Measurements from ENCODE around the gene MINPP1. TPM values are rescaled to one million over a fixed set of nuclear protein-coding genes. Genes with fewer than 3 reads are reported as not detected.

Gene MINPP1
- total RNA-seq, 1 experiment from 2014 or later = 12.3 TPM

GRCh38 chr10:87532696-87533095 lies 28.0 kb downstream of the MINPP1 start:
- H3K27me3 Mint-ChIP-seq (ENCODE audit: insufficient read depth, unreplicated experiment) = no peaks in the 10 kb centered on the region
- POLR2A ChIA-PET = interaction anchor here (1.0 kb wide), 1 partner anchor 92 kb away, joined by 4 read pairs; no protein-coding TSS in a partner anchor
- H3K36me3 Mint-ChIP-seq (ENCODE audit: insufficient read depth, unreplicated experiment) = peaks cover 12% of the 10 kb centered on the region
- no peak for DNase-seq (ENCODE audit: unreplicated experiment)
- H3K9me3 Mint-ChIP-seq (ENCODE audit: unreplicated experiment) = no peaks in the 10 kb centered on the region
- no peak overlapping the region for H3K27ac Mint-ChIP-seq (ENCODE audit: low read depth, unreplicated experiment)
- no peaks in the 10 kb centered on the region for H3K4me1 Mint-ChIP-seq (ENCODE audit: insufficient read depth, unreplicated experiment)
- intact Hi-C loops (cut with micrococcal nuclease) = loop anchor here (1.0 kb wide), 4 partner anchors 124 to 284 kb away; no protein-coding TSS in a partner anchor
- BruUV-seq (replicated peaks) = no TSS peak
- H3K4me3 Mint-ChIP-seq (ENCODE audit: unreplicated experiment) = no peak overlapping the region
- TF ChIP-seq, protein P1, sequence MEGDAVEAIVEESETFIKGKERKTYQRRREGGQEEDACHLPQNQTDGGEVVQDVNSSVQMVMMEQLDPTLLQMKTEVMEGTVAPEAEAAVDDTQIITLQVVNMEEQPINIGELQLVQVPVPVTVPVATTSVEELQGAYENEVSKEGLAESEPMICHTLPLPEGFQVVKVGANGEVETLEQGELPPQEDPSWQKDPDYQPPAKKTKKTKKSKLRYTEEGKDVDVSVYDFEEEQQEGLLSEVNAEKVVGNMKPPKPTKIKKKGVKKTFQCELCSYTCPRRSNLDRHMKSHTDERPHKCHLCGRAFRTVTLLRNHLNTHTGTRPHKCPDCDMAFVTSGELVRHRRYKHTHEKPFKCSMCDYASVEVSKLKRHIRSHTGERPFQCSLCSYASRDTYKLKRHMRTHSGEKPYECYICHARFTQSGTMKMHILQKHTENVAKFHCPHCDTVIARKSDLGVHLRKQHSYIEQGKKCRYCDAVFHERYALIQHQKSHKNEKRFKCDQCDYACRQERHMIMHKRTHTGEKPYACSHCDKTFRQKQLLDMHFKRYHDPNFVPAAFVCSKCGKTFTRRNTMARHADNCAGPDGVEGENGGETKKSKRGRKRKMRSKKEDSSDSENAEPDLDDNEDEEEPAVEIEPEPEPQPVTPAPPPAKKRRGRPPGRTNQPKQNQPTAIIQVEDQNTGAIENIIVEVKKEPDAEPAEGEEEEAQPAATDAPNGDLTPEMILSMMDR (IDR thresholded peaks at IDR 0.05; ENCODE audit: unreplicated experiment) = no peak
- CTCF ChIA-PET = interaction anchor here (0.6 to 2.5 kb wide), 9 partner anchors 10 to 586 kb away, joined by 3 to 25 read pairs (median 3); no protein-coding TSS in a partner anchor

GRCh38 chr10:87534173-87534858 lies 29.6 kb downstream of the MINPP1 start:
- CTCF ChIA-PET = interaction anchor here (0.6 to 2.5 kb wide), 10 partner anchors 103 to 240 kb away, joined by 3 to 25 read pairs (median 4); no protein-coding TSS in a partner anchor
- no peak overlapping the region for H3K27ac Mint-ChIP-seq (ENCODE audit: low read depth, unreplicated experiment)
- H3K4me1 Mint-ChIP-seq (ENCODE audit: insufficient read depth, unreplicated experiment) = no peaks in the 10 kb centered on the region

GRCh38 chr10:87538092-87539015 lies 33.7 kb downstream of the MINPP1 start:
- ChIA-PET POLR2A (interaction anchor here (0.6 to 0.9 kb wide), 3 partner anchors 112 to 238 kb away, joined by 3 to 4 read pairs (median 4); no protein-coding TSS in a partner anchor), CTCF (interaction anchor here (0.7 to 1.0 kb wide), 6 partner anchors 9 to 233 kb away, joined by 3 to 4 read pairs (median 3); no protein-coding TSS in a partner anchor)
- peaks cover 9% of the 10 kb centered on the region for H3K36me3 Mint-ChIP-seq (ENCODE audit: insufficient read depth, unreplicated experiment)

More at GRCh38 chr10:87534173-87534858, 29.6 kb downstream of the MINPP1 start:
- DNase-seq (ENCODE audit: unreplicated experiment) = no peak
- Mint-ChIP-seq H3K9me3 (ENCODE audit: unreplicated experiment) (no peaks in the 10 kb centered on the region), H3K27me3 (ENCODE audit: insufficient read depth, unreplicated experiment) (no peaks in the 10 kb centered on the region), H3K4me3 (ENCODE audit: unreplicated experiment) (no peak overlapping the region), H3K36me3 (ENCODE audit: insufficient read depth, unreplicated experiment) (peaks cover 7% of the 10 kb centered on the region)
- POLR2A ChIA-PET = interaction anchor here (0.6 to 1.1 kb wide), 4 partner anchors 23 to 226 kb away, joined by 3 to 4 read pairs (median 4); no protein-coding TSS in a partner anchor
- intact Hi-C loops (cut with micrococcal nuclease) = no loop called here
- TF ChIP-seq, protein P1 (IDR thresholded peaks at IDR 0.05; ENCODE audit: unreplicated experiment) = no peak
- no TSS peak for BruUV-seq (replicated peaks)

More at GRCh38 chr10:87538092-87539015, 33.7 kb downstream of the MINPP1 start:
- TF ChIP-seq, protein P1 (IDR thresholded peaks at IDR 0.05; ENCODE audit: unreplicated experiment) = no peak
- no peaks in the 10 kb centered on the region for H3K27me3 Mint-ChIP-seq (ENCODE audit: insufficient read depth, unreplicated experiment)
- no peak overlapping the region for H3K4me3 Mint-ChIP-seq (ENCODE audit: unreplicated experiment)
- no TSS peak for BruUV-seq (replicated peaks)
- intact Hi-C loops (cut with micrococcal nuclease) = no loop called here
- H3K9me3 Mint-ChIP-seq (ENCODE audit: unreplicated experiment) = peaks cover 7% of the 10 kb centered on the region
- peaks cover 11% of the 10 kb centered on the region for H3K4me1 Mint-ChIP-seq (ENCODE audit: insufficient read depth, unreplicated experiment)
- no peak for DNase-seq (ENCODE audit: unreplicated experiment)
- no peak overlapping the region for H3K27ac Mint-ChIP-seq (ENCODE audit: low read depth, unreplicated experiment)
